Muscle of leg (tissue), 11 donors: Measurements from ENCODE around the gene BCL11B. TPM values are rescaled to one million over a fixed set of nuclear protein-coding genes. Genes with fewer than 3 reads are reported as not detected.

Experiments
- DNase-seq: peaks from one replicate; pipeline ENCODE4 v3.0.0; 2013
- H3K27ac ChIP-seq: one replicate; pipeline ENCODE4 v1.5.1; 2013; ENCODE audit warnings: mild to moderate bottlenecking, low read length, control low read depth
- H3K27me3 ChIP-seq: one replicate; pipeline ENCODE4 v1.6.1; 2013; ENCODE audit warnings: low read length; ENCODE audit not compliant: control insufficient read depth, insufficient read depth
- H3K36me3 ChIP-seq: one replicate; pipeline ENCODE4 v1.6.1; 2013; ENCODE audit warnings: low read length; ENCODE audit not compliant: control insufficient read depth, insufficient read depth
- H3K4me1 ChIP-seq: one replicate; pipeline ENCODE4 v1.6.1; 2013; ENCODE audit warnings: low read length; ENCODE audit not compliant: control insufficient read depth, insufficient read depth
- H3K4me3 ChIP-seq: one replicate; pipeline ENCODE4 v1.5.1; 2013; ENCODE audit warnings: low read length, control low read depth
- H3K9me3 ChIP-seq: replicated peaks from 2 replicates; pipeline ENCODE4 v1.6.1; 2013; ENCODE audit warnings: low read depth, low read length; ENCODE audit not compliant: control insufficient read depth
- WGBS: methylation state at CpG from one replicate; pipeline ENCODE4 v1.1.5; 2013; ENCODE audit warnings: missing lambda C conversion rate; ENCODE audit not compliant: insufficient coverage; 5-methylcytosine and 5-hydroxymethylcytosine counted together
- polyA plus RNA-seq, 8 donors: library from polyadenylated mRNA; unstranded; fragments of 120-200 nt; gene quantifications; one replicate each; pipeline versions ENCODE4 v1.2.1 to v1.2.3, GENCODE V29; 2013; ENCODE audit warnings: inconsistent platforms in 1 of 8, low replicate concordance in 1 of 8; ENCODE audit not compliant: insufficient read length in 8 of 8, insufficient read depth in 1 of 8
- total RNA-seq: library from RNA; stranded (reverse); fragments of 120-200 nt; gene quantifications from one replicate; pipeline ENCODE4 v1.2.4, GENCODE V29; 2013

BCL11B gene
- total and polyA plus RNA-seq, 9 donors, result 0.89 to 6.3 (median 1.4) TPM

GRCh38 chr14:99209409-99209808 is 62.6 kb downstream of the BCL11B start:
- Histone ChIP-seq H3K27ac (no peak overlapping the region), H3K4me3 (no peak overlapping the region), H3K36me3 (no peaks in the 10 kb centered on the region), H3K9me3 (no peaks in the 10 kb centered on the region), H3K27me3 (peaks cover 8% of the 10 kb centered on the region), H3K4me1 (no peaks in the 10 kb centered on the region)
- 77% methylated on average over 7 of the region's 7 CpGs for WGBS
- DNase-seq, result no peak

- Histone ChIP-seq H3K4me1 (no peaks in the 10 kb centered on the region), H3K36me3 (no peaks in the 10 kb centered on the region), H3K27me3 (peaks cover 4% of the 10 kb centered on the region), H3K4me3 (no peak overlapping the region), H3K9me3 (no peaks in the 10 kb centered on the region), H3K27ac (no peak overlapping the region)
- DNase-seq, result no peak
- 58% methylated on average over 7 of the region's 9 CpGs for WGBS
Measured at GRCh38 chr14:99208318-99208717, 63.7 kb downstream of the BCL11B start.

GRCh38 chr14:99207456-99207855 is 64.5 kb downstream of the BCL11B start:
- Histone ChIP-seq H3K4me3 (no peak overlapping the region), H3K9me3 (no peaks in the 10 kb centered on the region), H3K27me3 (peaks cover 2% of the 10 kb centered on the region), H3K36me3 (no peaks in the 10 kb centered on the region), H3K4me1 (peaks cover 4% of the 10 kb centered on the region), H3K27ac (no peak overlapping the region)
- WGBS, result 63% methylated on average over 4 of the region's 4 CpGs
- DNase-seq, result no peak

- no peaks in the 10 kb centered on the region for H3K36me3 ChIP-seq
- 94% methylated on average over 2 of the region's 4 CpGs for WGBS
- H3K4me3 ChIP-seq, result no peak overlapping the region
- H3K27ac ChIP-seq, result no peak overlapping the region
- no peaks in the 10 kb centered on the region for H3K9me3 ChIP-seq
- H3K27me3 ChIP-seq, result peaks cover 2% of the 10 kb centered on the region
- H3K4me1 ChIP-seq, result peaks cover 6% of the 10 kb centered on the region
- DNase-seq, result no peak
Measured at GRCh38 chr14:99206090-99206489, 65.9 kb downstream of the BCL11B start.

GRCh38 chr14:99205086-99205688 is 66.8 kb downstream of the BCL11B start:
- 82% methylated on average over 9 of the region's 17 CpGs for WGBS
- no peak for DNase-seq

GRCh38 chr14:99203801-99204200 is 68.2 kb downstream of the BCL11B start:
- DNase-seq, result no peak
- Histone ChIP-seq H3K27ac (no peak overlapping the region), H3K27me3 (peaks cover under 1% of the 10 kb centered on the region), H3K4me1 (peaks cover 17% of the 10 kb centered on the region), H3K36me3 (no peaks in the 10 kb centered on the region), H3K9me3 (no peaks in the 10 kb centered on the region), H3K4me3 (no peak overlapping the region)
- 97% methylated on average over 8 of the region's 8 CpGs for WGBS

More at GRCh38 chr14:99205086-99205688, 66.8 kb downstream of the BCL11B start:
- H3K27me3 ChIP-seq, result no peaks in the 10 kb centered on the region
- H3K36me3 ChIP-seq, result no peaks in the 10 kb centered on the region
- H3K4me3 ChIP-seq, result no peak overlapping the region
- H3K4me1 ChIP-seq, result peaks cover 13% of the 10 kb centered on the region
- H3K9me3 ChIP-seq, result no peaks in the 10 kb centered on the region
- H3K27ac ChIP-seq, result no peak overlapping the region

GRCh38 chr14:99203080-99203479 is 68.9 kb downstream of the BCL11B start:
- Histone ChIP-seq H3K4me1 (peaks cover 17% of the 10 kb centered on the region), H3K36me3 (no peaks in the 10 kb centered on the region), H3K27ac (no peak overlapping the region), H3K27me3 (peaks cover 6% of the 10 kb centered on the region), H3K4me3 (no peak overlapping the region), H3K9me3 (no peaks in the 10 kb centered on the region)
- no peak for DNase-seq
- 74% methylated on average over 3 of the region's 6 CpGs for WGBS

- Histone ChIP-seq H3K27ac (no peak overlapping the region), H3K4me3 (no peak overlapping the region), H3K4me1 (peaks cover 17% of the 10 kb centered on the region), H3K36me3 (no peaks in the 10 kb centered on the region), H3K27me3 (peaks cover 10% of the 10 kb centered on the region), H3K9me3 (no peaks in the 10 kb centered on the region)
- WGBS, result 80% methylated on average over 7 of the region's 8 CpGs
- no peak for DNase-seq
Measured at GRCh38 chr14:99202516-99202915, 69.5 kb downstream of the BCL11B start.

- peaks cover 17% of the 10 kb centered on the region for H3K4me1 ChIP-seq
- H3K36me3 ChIP-seq, result no peaks in the 10 kb centered on the region
- peaks cover 16% of the 10 kb centered on the region for H3K27me3 ChIP-seq
- no peak for DNase-seq
- no peaks in the 10 kb centered on the region for H3K9me3 ChIP-seq
- H3K4me3 ChIP-seq, result no peak overlapping the region
- 61% methylated on average over 8 of the region's 10 CpGs for WGBS
- H3K27ac ChIP-seq, result no peak overlapping the region
Measured at GRCh38 chr14:99201351-99202073, 70.5 kb downstream of the BCL11B start.

GRCh38 chr14:99200654-99201005 is 71.4 kb downstream of the BCL11B start:
- WGBS, result 65% methylated on average over 5 of the region's 7 CpGs
- Histone ChIP-seq H3K9me3 (no peaks in the 10 kb centered on the region), H3K4me1 (peaks cover 18% of the 10 kb centered on the region), H3K27ac (no peak overlapping the region), H3K4me3 (no peak overlapping the region), H3K36me3 (no peaks in the 10 kb centered on the region), H3K27me3 (peaks cover 24% of the 10 kb centered on the region)
- DNase-seq, result no peak
